C4-2B (cell line): ENCODE data around the gene GABPB2.

ENCODE experiments used
- H3K27ac ChIP-seq: fragments of 450-650 bp; 2 replicates; pipeline ENCODE4 v1.5.1; 2017
- ZFX ChIP-seq: fragments of 450-650 bp; IDR thresholded peaks from 2 replicates; pipeline ENCODE4 v1.6.1; 2017
- TF ChIP-seq, protein P1 (sequence below): fragments of 450-650 bp; conservative IDR thresholded peaks from 2 replicates; pipeline ENCODE4 v1.5.1; 2017; ENCODE audit warnings: mild to moderate bottlenecking

The GABPB2 gene

DNA sequence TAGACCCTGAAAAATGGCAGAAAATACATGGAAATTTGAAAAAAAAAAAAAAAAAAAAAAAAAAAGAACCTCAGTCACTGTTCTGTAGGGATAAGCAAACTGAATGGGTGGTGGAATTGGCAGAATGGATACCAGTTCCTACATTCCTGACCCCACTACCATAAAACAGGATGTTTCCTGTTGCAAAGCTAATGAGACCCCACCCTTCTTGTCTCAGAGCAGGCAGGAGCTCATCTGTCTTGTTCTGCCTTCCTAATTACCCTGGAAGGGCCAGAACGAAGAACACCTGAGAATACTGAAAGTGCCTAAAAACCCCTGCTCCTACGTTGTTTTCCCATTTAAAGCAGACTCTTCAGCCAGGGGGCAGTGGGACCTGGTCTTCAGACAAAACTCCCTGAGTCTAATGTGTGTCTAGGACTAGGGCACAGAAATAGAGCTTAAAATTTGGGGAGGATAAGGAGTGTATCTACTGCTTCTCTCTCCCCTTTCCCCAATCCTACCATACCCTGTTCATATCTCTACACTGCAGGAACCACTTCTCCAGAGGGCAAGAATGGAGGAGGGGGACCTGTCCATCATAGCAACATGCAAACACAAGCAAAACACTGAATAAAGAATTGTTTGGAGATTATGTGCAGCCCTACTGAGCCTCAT, 19.1 kb upstream of the GABPB2 start:
- no peak overlapping the region for H3K27ac ChIP-seq
- TF ChIP-seq, protein P1, sequence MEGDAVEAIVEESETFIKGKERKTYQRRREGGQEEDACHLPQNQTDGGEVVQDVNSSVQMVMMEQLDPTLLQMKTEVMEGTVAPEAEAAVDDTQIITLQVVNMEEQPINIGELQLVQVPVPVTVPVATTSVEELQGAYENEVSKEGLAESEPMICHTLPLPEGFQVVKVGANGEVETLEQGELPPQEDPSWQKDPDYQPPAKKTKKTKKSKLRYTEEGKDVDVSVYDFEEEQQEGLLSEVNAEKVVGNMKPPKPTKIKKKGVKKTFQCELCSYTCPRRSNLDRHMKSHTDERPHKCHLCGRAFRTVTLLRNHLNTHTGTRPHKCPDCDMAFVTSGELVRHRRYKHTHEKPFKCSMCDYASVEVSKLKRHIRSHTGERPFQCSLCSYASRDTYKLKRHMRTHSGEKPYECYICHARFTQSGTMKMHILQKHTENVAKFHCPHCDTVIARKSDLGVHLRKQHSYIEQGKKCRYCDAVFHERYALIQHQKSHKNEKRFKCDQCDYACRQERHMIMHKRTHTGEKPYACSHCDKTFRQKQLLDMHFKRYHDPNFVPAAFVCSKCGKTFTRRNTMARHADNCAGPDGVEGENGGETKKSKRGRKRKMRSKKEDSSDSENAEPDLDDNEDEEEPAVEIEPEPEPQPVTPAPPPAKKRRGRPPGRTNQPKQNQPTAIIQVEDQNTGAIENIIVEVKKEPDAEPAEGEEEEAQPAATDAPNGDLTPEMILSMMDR, result no peak

DNA sequence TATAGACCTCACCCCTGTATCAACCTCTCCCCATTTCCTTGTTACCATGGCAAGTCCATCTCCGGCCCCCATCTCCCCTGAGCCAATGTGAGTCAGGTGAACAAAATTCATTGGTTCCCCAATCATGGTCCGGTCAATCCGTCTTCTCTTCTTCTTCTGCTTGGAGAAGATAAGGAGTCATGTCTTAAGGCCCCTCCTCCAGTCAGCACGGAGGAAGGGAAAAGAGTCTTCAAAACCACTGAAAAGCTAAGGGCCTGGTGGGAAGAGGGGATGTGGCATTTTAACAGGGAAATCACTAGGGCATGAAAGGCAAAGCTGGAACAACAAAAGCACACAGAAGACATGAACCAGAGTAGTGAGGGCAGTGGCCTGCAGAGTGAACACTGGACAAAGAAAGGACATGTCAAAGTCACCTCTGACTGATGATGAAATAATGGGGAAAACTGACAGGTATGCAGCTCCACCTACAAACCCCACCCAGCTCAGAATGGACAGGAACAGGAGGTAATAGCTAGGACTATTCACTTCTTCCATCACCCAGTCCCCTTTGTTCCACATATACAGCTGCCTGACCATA, 15.5 kb upstream of the GABPB2 start:
- no peak for TF ChIP-seq ZFX
- TF ChIP-seq, protein P1, result no peak
- peak overlapping the region; percentile 97 for H3K27ac ChIP-seq

DNA sequence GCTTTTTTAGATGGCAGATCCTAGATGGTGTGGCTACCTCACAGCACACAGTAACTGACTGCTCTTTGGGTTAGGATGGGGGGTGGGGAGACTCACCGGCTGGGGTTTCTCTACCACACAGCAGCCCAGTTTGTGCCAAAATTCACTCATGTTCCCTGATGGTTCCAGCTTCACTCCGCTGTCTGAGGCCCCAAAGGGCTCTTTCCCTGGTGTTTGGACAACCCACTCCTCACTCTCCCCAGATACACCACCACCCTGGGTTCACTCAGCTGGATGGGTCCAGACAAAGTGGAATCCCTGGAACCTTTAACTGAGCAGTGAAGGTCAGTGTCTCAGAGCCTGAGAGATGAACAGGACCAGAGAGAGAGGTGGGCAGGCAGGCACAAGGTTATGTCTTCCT, 15.0 kb upstream of the GABPB2 start:
- peak overlapping the region; percentile 97 for H3K27ac ChIP-seq

DNA sequence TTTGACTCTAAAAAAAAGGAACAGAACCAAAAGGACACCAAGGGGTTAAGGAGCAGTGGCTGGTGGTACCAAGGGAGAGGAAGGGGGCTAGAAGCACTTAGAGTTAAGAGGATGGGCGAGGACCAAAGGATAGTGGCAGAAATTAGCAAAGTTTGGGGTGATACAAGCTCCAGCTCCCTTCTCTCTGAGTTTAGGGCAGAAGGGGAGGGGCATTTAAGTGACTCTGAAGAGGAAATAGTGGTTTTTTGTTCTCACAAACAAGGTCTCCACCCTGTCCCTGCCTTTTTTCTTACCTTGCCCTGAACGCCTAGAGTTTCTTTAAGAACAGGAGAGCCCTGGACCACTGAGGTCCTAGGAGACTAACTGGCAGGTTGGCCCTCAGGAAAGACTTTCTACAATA, 14.4 kb upstream of the GABPB2 start:
- TF ChIP-seq, protein P1, result no peak
- no peak for TF ChIP-seq ZFX
- H3K27ac ChIP-seq, result peak overlapping the region; percentile 97

More for the DNA sequence above, 15.0 kb upstream of the GABPB2 start:
- TF ChIP-seq, protein P1, result no peak
- TF ChIP-seq ZFX, result no peak

DNA sequence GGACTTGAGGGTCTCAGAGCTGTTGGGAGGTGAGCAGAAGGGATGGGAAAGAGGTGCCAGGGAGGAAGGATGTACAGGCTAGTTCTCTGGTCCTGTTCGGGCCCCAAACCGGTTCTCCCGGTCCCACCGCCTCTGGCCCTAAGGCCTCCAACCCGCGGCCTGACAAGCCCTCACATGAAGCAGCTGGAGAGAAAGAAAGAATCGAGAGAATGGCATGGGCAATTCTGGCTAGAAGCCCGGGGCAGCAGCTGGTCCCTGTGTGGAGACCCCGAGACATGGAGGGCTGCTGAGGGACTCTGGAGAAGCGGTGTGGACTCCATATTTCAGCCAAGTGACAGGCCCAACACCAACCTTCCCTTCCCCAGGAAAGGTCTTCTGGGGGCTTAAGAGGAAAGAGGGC, 11.9 kb upstream of the GABPB2 start:
- peak overlapping the region; percentile 97 for H3K27ac ChIP-seq
- TF ChIP-seq ZFX, result peak; percentile 76
- TF ChIP-seq, protein P1, result no peak

DNA sequence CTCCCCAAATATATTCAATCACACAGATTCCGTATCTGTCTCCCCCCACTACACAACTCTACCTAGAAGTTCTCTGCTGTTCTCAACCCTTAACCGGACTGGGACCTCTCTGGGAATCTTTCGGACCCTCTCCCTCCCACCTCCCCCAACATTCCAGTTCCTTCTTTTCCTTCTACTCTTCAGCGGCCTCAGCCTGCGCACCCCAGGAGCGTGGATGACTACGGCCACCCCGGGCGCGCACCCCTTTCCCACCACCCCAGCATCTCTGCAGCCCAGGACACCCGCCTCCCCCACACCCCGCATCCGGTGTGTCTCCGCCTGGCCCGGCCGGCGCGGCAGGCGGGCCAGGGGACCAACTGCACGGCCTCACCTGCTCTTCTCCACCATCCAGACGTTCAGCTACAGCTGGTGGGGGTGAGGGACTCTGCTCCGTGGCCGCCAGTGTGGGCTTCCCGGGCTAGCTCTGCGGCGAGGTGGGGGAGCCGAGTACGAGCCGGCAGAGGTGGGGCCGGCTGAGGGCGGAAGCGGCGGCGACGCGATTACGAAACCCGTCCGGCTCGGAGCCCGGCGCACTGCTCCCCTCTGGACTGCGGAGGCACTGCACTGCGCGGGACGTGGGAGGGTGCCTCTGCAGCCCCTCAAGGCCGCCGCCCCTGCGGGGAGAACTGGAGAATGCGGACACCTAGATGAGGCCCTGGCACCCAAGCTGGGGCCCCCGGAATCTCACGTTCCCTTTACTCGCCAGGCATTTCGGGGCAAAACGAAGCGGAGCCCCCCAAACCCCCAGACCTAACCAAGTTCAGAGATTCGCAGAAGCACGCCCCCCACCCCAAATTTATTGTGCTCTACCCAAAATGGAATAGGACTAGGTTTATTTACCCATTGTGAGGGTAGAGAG, 11.2 kb upstream of the GABPB2 start, which contains the start of gene CDC42SE1:
Gene CDC42SE1 (minus strand): TSS at position 514 of the 898 bp plus-strand sequence. CDS start 3,892 bp downstream, outside the sequence.
- TF ChIP-seq ZFX, result peak; percentile 43; the same call in 1 of the 2 replicates
- TF ChIP-seq, protein P1, result peak; percentile 91
- H3K27ac ChIP-seq, result peak within 1 kb of the TSS; percentile 97
